Right lobe of liver (tissue), 4 donors: ENCODE results near the gene FYB1.

Experiments used
- CTCF ChIP-seq, 4 donors: fragments of 200-600 bp in 3 of 4; fragments of 450-650 bp in 1 of 4; IDR thresholded peaks; one replicate each; pipeline versions ENCODE4 v1.5.1 to v1.8.0; 2016 to 2022; ENCODE audit warnings: antibody characterized with exemption in 4 of 4, mild to moderate bottlenecking in 2 of 4
- POLR2A ChIP-seq: fragments of 450-650 bp; IDR thresholded peaks from one replicate; pipeline ENCODE4 v1.6.1; 2017; ENCODE audit warnings: antibody characterized with exemption, mild to moderate bottlenecking
- donor health status: DM: no; HTN: no; CAD: no.
- donor health status: DM: no; HTN: no; CAD: no.
- donor health status: DM: no; HTN: yes; CAD: no.

GRCh38 chr5:39100301-39100850 lies 119.0 kb downstream of the FYB1 start:
- TF ChIP-seq CTCF (IDR thresholded peaks at IDR 0.05) (no peak), POLR2A (no peak)
